ENCODE results near the gene EYS. TPM values are rescaled to one million over a fixed set of nuclear protein-coding genes. Genes with fewer than 3 reads are reported as not detected.

Gene EYS
- polyA plus RNA-seq, 2 of the 4 experiments (the other 2 are of a cell fraction), result 0.03 to 0.06 TPM

DNA sequence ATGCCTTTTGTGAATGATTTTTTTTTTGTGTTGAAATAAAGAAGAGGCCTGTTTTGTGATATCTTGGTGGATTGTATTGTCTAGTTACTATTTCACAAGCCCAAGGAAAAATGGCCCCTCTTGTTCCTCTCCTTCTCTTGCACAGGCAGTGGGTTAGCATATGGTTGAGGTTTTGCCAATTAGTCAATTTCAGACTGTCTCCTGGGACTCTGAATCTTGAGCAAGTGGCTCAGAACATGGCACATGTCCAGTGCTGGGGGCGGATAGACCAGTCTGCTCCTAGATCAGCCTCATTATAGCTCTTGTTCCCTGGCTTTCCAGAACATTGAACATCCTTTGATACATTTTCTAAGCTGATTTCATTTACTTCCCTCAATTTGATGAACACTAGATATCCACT is 1482.2 kb downstream of the EYS start (continued):
- TF ChIP-seq POLR2A (IDR thresholded peaks at IDR 0.05; ENCODE audit: low read length), result no peak
- no peak for TF ChIP-seq HDAC2 (IDR thresholded peaks at IDR 0.05)
- no peak for TF ChIP-seq EHF (CRISPR knock-in tag; IDR thresholded peaks at IDR 0.05)
- TF ChIP-seq KDM1A (IDR thresholded peaks at IDR 0.05; ENCODE audit: low read depth), result no peak
- no peak for TF ChIP-seq NFE2L2 (conservative IDR thresholded peaks at IDR 0.05; ENCODE audit: low read length)
- TF ChIP-seq RFX5 (IDR thresholded peaks at IDR 0.05), result no peak
- TF ChIP-seq TFCP2L1 (CRISPR knock-in tag; IDR thresholded peaks at IDR 0.05), result no peak
- TF ChIP-seq PBX3 (IDR thresholded peaks at IDR 0.05), result no peak
- no peak for TF ChIP-seq CBX2 (IDR thresholded peaks at IDR 0.05; ENCODE audit: borderline replicate concordance, low read depth)
- no peak for TF ChIP-seq JUNB (IDR thresholded peaks at IDR 0.05)
- no peak for TF ChIP-seq NPAS2 (CRISPR knock-in tag; IDR thresholded peaks at IDR 0.05; ENCODE audit: borderline replicate concordance)

DNA sequence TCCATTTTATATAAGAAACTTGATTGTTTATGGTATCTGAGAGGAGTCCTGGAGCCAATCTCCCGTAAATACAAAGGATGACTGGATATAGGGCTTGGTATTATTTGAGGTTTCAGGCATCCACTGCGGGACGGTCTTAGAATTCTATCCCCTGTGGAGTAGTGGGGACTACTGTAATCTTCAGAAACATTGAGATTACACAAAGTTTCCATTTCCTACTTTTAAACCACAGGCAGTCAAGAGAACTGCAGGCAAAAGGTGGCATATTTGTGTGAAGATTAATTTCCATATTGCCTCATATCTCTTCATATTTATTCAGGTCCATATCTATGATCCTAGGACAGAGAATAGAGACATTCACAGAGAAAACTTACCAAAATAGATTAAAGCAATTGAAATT is 1485.2 kb downstream of the EYS start:
- H3K4me1 ChIP-seq, result no peaks in the 10 kb centered on the region
- 81% methylated on average over 3 of the region's 3 CpGs for WGBS (ENCODE audit: missing lambda C conversion rate)
- ATAC-seq (no peak; a peak in 1 of 6 replicates), DNase-seq (ENCODE audit: low read depth in 1 of 2, low spot score in 1 of 2) (no peak), FAIRE-seq (no peak)
- no peaks in the 10 kb centered on the region for H3K9me3 ChIP-seq
- H3K4me2 ChIP-seq, result no peak overlapping the region
- no peak overlapping the region for H3K27ac ChIP-seq
- CTCF ChIA-PET, result no interaction called here
- TF ChIP-seq FOSL2 (IDR thresholded peaks at IDR 0.05), result no peak
- no peak for TF ChIP-seq FOSL2 (CRISPR knock-in tag; IDR thresholded peaks at IDR 0.05)
- no peak for TF ChIP-seq ZFP36 (IDR thresholded peaks at IDR 0.05; ENCODE audit: borderline replicate concordance, partially characterized antibody)
- TF ChIP-seq HOXB13 (CRISPR knock-in tag; IDR thresholded peaks at IDR 0.05; ENCODE audit: low read depth), result no peak
- TF ChIP-seq CBX2 (IDR thresholded peaks at IDR 0.05; ENCODE audit: borderline replicate concordance, low read depth), result no peak
- TF ChIP-seq KDM5A (IDR thresholded peaks at IDR 0.05), result no peak
- TF ChIP-seq HEYL (CRISPR knock-in tag; IDR thresholded peaks at IDR 0.05), result no peak
- TF ChIP-seq POLR2AphosphoS2 (conservative IDR thresholded peaks at IDR 0.05; ENCODE audit: low read length), result no peak
- no peak for TF ChIP-seq RFX5 (IDR thresholded peaks at IDR 0.05)
- no peak for TF ChIP-seq GATA3 (IDR thresholded peaks at IDR 0.05; ENCODE audit: borderline replicate concordance)
- TF ChIP-seq HES2 (IDR thresholded peaks at IDR 0.05), result no peak
- TF ChIP-seq NPAS2 (CRISPR knock-in tag; IDR thresholded peaks at IDR 0.05; ENCODE audit: borderline replicate concordance), result no peak
- no peak for TF ChIP-seq RARB (CRISPR knock-in tag; IDR thresholded peaks at IDR 0.05)
- no peak for TF ChIP-seq HDAC2 (IDR thresholded peaks at IDR 0.05)
- POLR2A ChIA-PET, result no interaction called here
- no peak overlapping the region for H3K4me3 ChIP-seq

DNA sequence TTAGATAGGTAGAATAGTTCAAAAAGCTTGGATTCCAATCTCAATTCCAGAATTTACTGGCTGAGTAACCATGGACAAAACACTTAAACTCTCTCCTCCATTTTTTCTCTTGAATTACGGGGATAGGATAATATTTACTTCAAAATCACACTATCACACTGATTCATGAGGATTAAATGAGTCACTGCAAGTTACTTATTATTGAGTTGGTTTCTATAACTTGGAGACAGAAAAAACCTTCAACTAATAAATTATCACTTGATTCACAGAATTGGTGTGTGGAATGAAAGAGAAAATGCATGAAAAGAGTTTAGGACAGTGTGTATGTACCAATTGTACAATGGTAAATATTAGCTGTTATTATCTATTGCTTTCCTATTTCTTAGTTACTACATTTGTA is 1486.2 kb downstream of the EYS start:
- no peak overlapping the region for H3K27ac ChIP-seq
- H3K4me3 ChIP-seq, result no peak overlapping the region
- 4% methylated on average over 1 of the region's 1 CpG for WGBS (ENCODE audit: missing lambda C conversion rate)
- DNase-seq (ENCODE audit: low read depth in 1 of 2, low spot score in 1 of 2) (no peak), ATAC-seq (no peak), FAIRE-seq (no peak)
- ChIA-PET POLR2A (no interaction called here), CTCF (no interaction called here)
- no peaks in the 10 kb centered on the region for H3K4me1 ChIP-seq
- no peak for TF ChIP-seq FOXS1 (CRISPR knock-in tag; IDR thresholded peaks at IDR 0.05)
- TF ChIP-seq HOXB5 (CRISPR knock-in tag; IDR thresholded peaks at IDR 0.05), result no peak
- no peak for TF ChIP-seq GATA3 (IDR thresholded peaks at IDR 0.05; ENCODE audit: borderline replicate concordance)
- H3K9me3 ChIP-seq, result no peaks in the 10 kb centered on the region
- no peak overlapping the region for H3K4me2 ChIP-seq

DNA sequence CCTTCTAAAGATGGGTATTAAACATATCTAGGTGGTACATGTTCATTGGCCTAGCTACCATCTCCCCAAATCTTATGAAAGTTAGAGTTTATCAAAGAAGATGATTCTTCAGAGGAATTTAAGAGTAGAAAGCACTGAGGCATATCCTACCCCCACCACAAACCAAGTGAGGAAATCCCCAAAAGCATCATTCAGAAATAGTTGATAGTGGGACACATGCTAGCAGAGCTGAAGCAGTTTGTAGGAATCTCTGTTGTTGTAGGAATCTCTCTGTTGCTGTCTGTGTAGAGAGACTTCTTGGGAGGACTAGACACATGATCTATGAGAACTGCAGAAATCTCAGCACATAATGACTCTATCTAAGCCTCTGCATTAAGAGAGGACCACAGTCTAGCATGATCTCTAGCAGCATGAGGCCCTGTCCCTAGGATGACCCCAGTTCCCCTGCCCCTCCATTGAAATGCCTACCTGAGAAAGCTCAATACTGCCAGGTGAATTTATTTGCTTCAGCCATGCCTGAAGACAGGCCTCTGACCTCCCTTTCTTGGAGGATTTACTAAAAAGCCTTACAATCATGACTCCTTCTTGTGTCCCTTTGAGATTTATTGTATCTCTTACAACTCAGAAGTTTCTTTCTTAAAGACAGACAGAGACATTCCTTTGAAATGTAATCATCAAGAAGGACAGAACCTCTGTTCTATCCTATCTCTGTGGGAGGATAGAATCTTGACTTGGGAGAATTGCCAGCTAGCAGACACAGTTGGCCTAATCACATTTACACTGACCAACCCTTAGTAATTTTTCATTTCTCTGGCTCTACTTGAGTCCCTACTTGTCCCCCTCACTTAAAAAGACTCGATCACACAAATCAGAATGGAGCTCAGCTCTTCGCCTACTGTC is 1489.1 kb downstream of the EYS start:
- ChIA-PET POLR2A (no interaction called here), CTCF (no interaction called here)
- Histone ChIP-seq H3K9me3 (no peaks in the 10 kb centered on the region), H3K4me1 (no peaks in the 10 kb centered on the region), H3K4me3 (no peak overlapping the region), H3K27ac (no peak overlapping the region), H3K4me2 (no peak overlapping the region)
- TF ChIP-seq RAD21 (conservative IDR thresholded peaks at IDR 0.05 in 1 of 2, IDR thresholded peaks at IDR 0.05 in 1 of 2) (no peak), RFX5 (IDR thresholded peaks at IDR 0.05) (no peak), SREBF2 (IDR thresholded peaks at IDR 0.05) (no peak), JUN (IDR thresholded peaks at IDR 0.05) (no peak), HOXA7 (CRISPR knock-in tag; IDR thresholded peaks at IDR 0.05) (no peak), HES2 (IDR thresholded peaks at IDR 0.05) (no peak), POLR2AphosphoS2 (conservative IDR thresholded peaks at IDR 0.05; ENCODE audit: low read length) (no peak), CBX2 (IDR thresholded peaks at IDR 0.05; ENCODE audit: borderline replicate concordance, low read depth) (no peak), JUNB (IDR thresholded peaks at IDR 0.05) (no peak), RARB (CRISPR knock-in tag; IDR thresholded peaks at IDR 0.05) (no peak), KDM5A (IDR thresholded peaks at IDR 0.05) (no peak), CHD4 (IDR thresholded peaks at IDR 0.05; ENCODE audit: borderline replicate concordance) (no peak), FOXS1 (CRISPR knock-in tag; IDR thresholded peaks at IDR 0.05) (no peak), ZSCAN20 (CRISPR knock-in tag; IDR thresholded peaks at IDR 0.05) (no peak)
- DNase-seq (ENCODE audit: low read depth in 1 of 2, low spot score in 1 of 2), result no peak
- 47% methylated on average over 2 of the region's 2 CpGs for WGBS (ENCODE audit: missing lambda C conversion rate)
- ATAC-seq, result no peak
- no peak for FAIRE-seq

All from A549 (cell line).